SK-N-SH (cell line): ENCODE data around the gene BNIP1. TPM values are rescaled to one million over a fixed set of nuclear protein-coding genes. Genes with fewer than 3 reads are reported as not detected.

ENCODE experiments used
- CTCF ChIA-PET: fragments of 300-600, 350-600 bp; formaldehyde crosslinking; extraction: SDS; loops from one replicate; lab custom pipeline; 2021; lab: Yijun Ruan, JAX
- POLR2A ChIA-PET: fragments of 350-600 bp; sonication (Branson Sonifier 250); formaldehyde crosslinking; extraction: SDS; loops from one replicate; lab custom pipeline; 2020; ENCODE audit warnings: antibody characterized with exemption, inconsistent platforms; lab: Yijun Ruan, JAX
- DNase-seq: peaks from one replicate; pipeline ENCODE4 v3.0.0; 2012
- H2AFZ ChIP-seq: fragments of 200-600 bp; sonication (generic); 2 replicates; pipeline ENCODE4 v1.8.1; 2016; ENCODE audit warnings: antibody characterized with exemption, mild to moderate bottlenecking, low read depth
- H3F3A ChIP-seq: fragments of 200-600 bp; sonication (generic); replicated peaks from 2 replicates; pipeline ENCODE3; 2016; ENCODE audit warnings: antibody characterized with exemption, mild to moderate bottlenecking; ENCODE audit not compliant: insufficient read depth
- H3K27ac ChIP-seq, 2 experiments: fragments of 200-500 bp in 1 of 2; fragments of 200-600 bp in 1 of 2; sonication (Bioruptor generic) in 1 of 2; sonication (generic), shearing (Covaris generic) in 1 of 2; 2 replicates each; pipeline versions ENCODE4 v1.5.1 to v1.6.1; 2014 to 2016; ENCODE audit warnings: low read depth in 2 of 2, inconsistent platforms in 1 of 2, low read length in 1 of 2, mild to moderate bottlenecking in 1 of 2, mixed read lengths in 1 of 2
- H3K27me3 ChIP-seq: fragments of 200-600 bp; sonication (generic), shearing (Covaris generic); 2 replicates; pipeline ENCODE4 v1.6.1; 2016; ENCODE audit warnings: mixed run types; ENCODE audit not compliant: insufficient read depth
- H3K36me3 ChIP-seq, 2 experiments: fragments of 200-500 bp in 1 of 2; fragments of 200-600 bp in 1 of 2; sonication (Bioruptor generic) in 1 of 2; sonication (generic) in 1 of 2; replicated peaks in 1 of 2; 2 replicates each; pipeline versions ENCODE3 to v1.5.1; 2014 to 2016; ENCODE audit warnings: low read length in 1 of 2, mild to moderate bottlenecking in 1 of 2; ENCODE audit not compliant: insufficient read depth in 2 of 2, control insufficient read depth in 1 of 2
- H3K4me1 ChIP-seq, 2 experiments: fragments of 200-500 bp in 1 of 2; fragments of 200-600 bp in 1 of 2; sonication (Bioruptor generic) in 1 of 2; sonication (generic), shearing (Covaris generic) in 1 of 2; 2 replicates each; pipeline versions ENCODE4 v1.5.1 to v1.6.1; 2014 to 2016; ENCODE audit warnings: low read depth in 1 of 2, low read length in 1 of 2, mixed run types in 1 of 2; ENCODE audit not compliant: insufficient read depth in 2 of 2, control insufficient read depth in 1 of 2
- H3K4me2 ChIP-seq: fragments of 200-600 bp; sonication (generic), shearing (Covaris generic); 2 replicates; pipeline ENCODE4 v1.6.1; 2017; ENCODE audit warnings: mixed run types
- H3K4me3 ChIP-seq, 2 experiments: fragments of 200-500 bp in 1 of 2; fragments of 200-600 bp in 1 of 2; sonication (Bioruptor generic) in 1 of 2; sonication (generic), shearing (Covaris generic) in 1 of 2; 2 replicates each; pipeline versions ENCODE4 v1.5.1 to v1.8.1; 2014 to 2016; ENCODE audit warnings: low read depth in 2 of 2, inconsistent platforms in 1 of 2, low read length in 1 of 2, mild to moderate bottlenecking in 1 of 2, mixed read lengths in 1 of 2, moderate library complexity in 1 of 2
- H3K79me2 ChIP-seq: fragments of 200-600 bp; sonication (generic); 2 replicates; pipeline ENCODE4 v1.8.1; 2017; ENCODE audit warnings: mild to moderate bottlenecking; ENCODE audit not compliant: insufficient read depth
- H3K9ac ChIP-seq: fragments of 200-600 bp; sonication (generic); 2 replicates; pipeline ENCODE4 v1.6.1; 2017; ENCODE audit warnings: mixed run types
- H3K9me2 ChIP-seq: fragments of 200-600 bp; sonication (generic); 2 replicates; pipeline ENCODE4 v1.6.1; 2017; ENCODE audit warnings: mixed run types
- H3K9me3 ChIP-seq: fragments of 200-600 bp; sonication (generic); 2 replicates; pipeline ENCODE4 v1.6.1; 2017; ENCODE audit warnings: mixed run types, mild to moderate bottlenecking, moderate library complexity
- H4K20me1 ChIP-seq: fragments of 200-600 bp; sonication (generic); 2 replicates; pipeline ENCODE4 v1.6.1; 2017; ENCODE audit warnings: mild to moderate bottlenecking, mixed run types; ENCODE audit not compliant: insufficient read depth
- CHD2 ChIP-seq: fragments of 150-350 bp; IDR thresholded peaks from 2 replicates; pipeline ENCODE4 v1.6.1; 2018; ENCODE audit warnings: low read length; ENCODE audit not compliant: partially characterized antibody
- ELF1 ChIP-seq: IDR thresholded peaks from 2 replicates; pipeline ENCODE4 v1.4.0; 2012
- EP300 ChIP-seq, 2 experiments: IDR thresholded peaks; 2 replicates each; pipeline versions ENCODE4 v1.4.0 to v1.6.1; 2012; ENCODE audit warnings: borderline replicate concordance in 1 of 2, low read depth in 1 of 2, low read length in 1 of 2
- FOXM1 ChIP-seq: IDR thresholded peaks from 2 replicates; pipeline ENCODE4 v1.4.0; 2012; ENCODE audit warnings: low read depth, mild to moderate bottlenecking
- GABPA ChIP-seq: IDR thresholded peaks from 2 replicates; pipeline ENCODE4 v1.4.0; 2012; ENCODE audit warnings: low read depth, mild to moderate bottlenecking
- GATA2 ChIP-seq: sonication (generic); formaldehyde crosslinking; IDR thresholded peaks from 2 replicates; pipeline ENCODE4 v1.5.0; 2020; ENCODE audit warnings: mild to moderate bottlenecking, missing genetic modification reagents
- JUND ChIP-seq: IDR thresholded peaks from 2 replicates; pipeline ENCODE4 v1.4.0; 2012
- MEF2A ChIP-seq: IDR thresholded peaks from 2 replicates; pipeline ENCODE4 v1.4.0; 2012; ENCODE audit warnings: low read depth, borderline replicate concordance
- NFIC ChIP-seq: IDR thresholded peaks from 2 replicates; pipeline ENCODE4 v1.4.0; 2012; ENCODE audit warnings: borderline replicate concordance
- NRF1 ChIP-seq: IDR thresholded peaks from 2 replicates; pipeline ENCODE4 v1.6.1; 2012; ENCODE audit warnings: low read depth, mild to moderate bottlenecking, low read length
- POLR2AphosphoS5 ChIP-seq: IDR thresholded peaks from 2 replicates; pipeline ENCODE4 v1.6.1; 2012; ENCODE audit warnings: low read depth, low read length
- RAD21 ChIP-seq: IDR thresholded peaks from 2 replicates; pipeline ENCODE4 v1.6.1; 2012; ENCODE audit warnings: mild to moderate bottlenecking, low read length
- RXRA ChIP-seq: IDR thresholded peaks from 2 replicates; pipeline ENCODE4 v1.4.0; 2012; ENCODE audit warnings: low read depth, mild to moderate bottlenecking, borderline replicate concordance
- SIN3A ChIP-seq: IDR thresholded peaks from 2 replicates; pipeline ENCODE4 v1.6.1; 2012; ENCODE audit warnings: low read depth, mild to moderate bottlenecking, low read length, moderate library complexity, borderline replicate concordance
- TAF1 ChIP-seq: IDR thresholded peaks from 2 replicates; pipeline ENCODE4 v1.6.1; 2012; ENCODE audit warnings: low read depth, mild to moderate bottlenecking, low read length, moderate library complexity, borderline replicate concordance
- TEAD4 ChIP-seq: IDR thresholded peaks from 2 replicates; pipeline ENCODE4 v1.4.0; 2012; ENCODE audit warnings: mild to moderate bottlenecking, borderline replicate concordance; ENCODE audit not compliant: insufficient read depth
- YY1 ChIP-seq: IDR thresholded peaks from 2 replicates; pipeline ENCODE4 v1.4.0; 2012; ENCODE audit warnings: low read depth, mild to moderate bottlenecking
- WGBS: methylation state at CpG from one replicate; pipeline ENCODE4 v1.1.6; 2017; ENCODE audit warnings: low lambda C conversion rate; 5-methylcytosine and 5-hydroxymethylcytosine counted together
- polyA plus RNA-seq, 3 experiments: library from polyadenylated mRNA; depleted of rRNA; stranded (reverse); fragments of >200 nt; gene quantifications; 2 replicates each; pipeline ENCODE4 v1.2.3, GENCODE V29; 2012
- TF ChIP-seq, protein P1 (sequence below): IDR thresholded peaks from 2 replicates; pipeline ENCODE4; 2012
- TF ChIP-seq, protein P2 (sequence below): fragments of 150-350 bp; IDR thresholded peaks from 2 replicates; pipeline ENCODE4 v1.6.1; 2017; ENCODE audit warnings: antibody characterized with exemption, low read length, low read depth, borderline replicate concordance
- TF ChIP-seq, protein P3 (sequence below): IDR thresholded peaks from 2 replicates; pipeline ENCODE4 v1.6.1; 2012; ENCODE audit warnings: mild to moderate bottlenecking, low read depth, low read length, moderate library complexity

Gene BNIP1
- polyA plus RNA-seq, 1 of the 3 experiments (the other 2 are of a cell fraction) = 16.7 TPM

DNA sequence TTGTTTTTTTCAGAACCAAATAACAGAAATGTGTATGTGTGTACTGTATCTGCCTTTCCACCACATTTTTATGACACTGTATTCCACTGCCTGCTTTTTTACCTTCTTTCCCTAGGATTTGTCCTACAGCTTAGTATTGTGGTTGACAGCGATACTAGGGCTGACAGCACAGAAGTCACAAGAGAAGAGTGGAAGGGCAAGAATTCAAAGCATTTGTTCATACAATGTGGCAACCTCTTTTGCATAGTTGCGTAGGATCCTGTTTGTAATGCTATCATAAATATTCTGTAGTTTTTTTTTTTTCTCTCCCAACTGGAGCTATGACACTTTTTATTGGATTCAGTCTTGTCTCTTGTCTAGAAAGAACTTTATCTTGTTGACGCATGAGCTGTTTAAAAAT lies 5.6 kb upstream of the BNIP1 start:
- no peak overlapping the region for H3K4me3 ChIP-seq
- POLR2A ChIA-PET = no interaction called here
- no peak overlapping the region for H3K27ac ChIP-seq
- no peak overlapping the region for H3K9ac ChIP-seq
- H3K4me1 ChIP-seq = no peaks in the 10 kb centered on the region
- H3K79me2 ChIP-seq = no peaks in the 10 kb centered on the region
- TF ChIP-seq TEAD4 = no peak
- no peak for TF ChIP-seq FOXM1
- TF ChIP-seq EP300 (IDR thresholded peaks at IDR 0.05; ENCODE audit: borderline replicate concordance in 1 of 2, low read depth in 1 of 2, low read length in 1 of 2) = no peak
- TF ChIP-seq, protein P1, sequence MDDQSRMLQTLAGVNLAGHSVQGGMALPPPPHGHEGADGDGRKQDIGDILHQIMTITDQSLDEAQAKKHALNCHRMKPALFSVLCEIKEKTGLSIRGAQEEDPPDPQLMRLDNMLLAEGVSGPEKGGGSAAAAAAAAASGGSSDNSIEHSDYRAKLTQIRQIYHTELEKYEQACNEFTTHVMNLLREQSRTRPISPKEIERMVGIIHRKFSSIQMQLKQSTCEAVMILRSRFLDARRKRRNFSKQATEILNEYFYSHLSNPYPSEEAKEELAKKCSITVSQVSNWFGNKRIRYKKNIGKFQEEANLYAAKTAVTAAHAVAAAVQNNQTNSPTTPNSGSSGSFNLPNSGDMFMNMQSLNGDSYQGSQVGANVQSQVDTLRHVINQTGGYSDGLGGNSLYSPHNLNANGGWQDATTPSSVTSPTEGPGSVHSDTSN = no peak
- TF ChIP-seq, protein P2, sequence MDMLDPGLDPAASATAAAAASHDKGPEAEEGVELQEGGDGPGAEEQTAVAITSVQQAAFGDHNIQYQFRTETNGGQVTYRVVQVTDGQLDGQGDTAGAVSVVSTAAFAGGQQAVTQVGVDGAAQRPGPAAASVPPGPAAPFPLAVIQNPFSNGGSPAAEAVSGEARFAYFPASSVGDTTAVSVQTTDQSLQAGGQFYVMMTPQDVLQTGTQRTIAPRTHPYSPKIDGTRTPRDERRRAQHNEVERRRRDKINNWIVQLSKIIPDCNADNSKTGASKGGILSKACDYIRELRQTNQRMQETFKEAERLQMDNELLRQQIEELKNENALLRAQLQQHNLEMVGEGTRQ = no peak
- no peak for TF ChIP-seq RXRA
- TF ChIP-seq NFIC = no peak
- TF ChIP-seq POLR2AphosphoS5 = no peak
- no peak for TF ChIP-seq NRF1
- no peak for TF ChIP-seq TAF1
- no peak for TF ChIP-seq JUND
- no peak for TF ChIP-seq GABPA
- no peak for TF ChIP-seq ELF1
- TF ChIP-seq CHD2 = no peak
- no peak for TF ChIP-seq YY1
- TF ChIP-seq, protein P3, sequence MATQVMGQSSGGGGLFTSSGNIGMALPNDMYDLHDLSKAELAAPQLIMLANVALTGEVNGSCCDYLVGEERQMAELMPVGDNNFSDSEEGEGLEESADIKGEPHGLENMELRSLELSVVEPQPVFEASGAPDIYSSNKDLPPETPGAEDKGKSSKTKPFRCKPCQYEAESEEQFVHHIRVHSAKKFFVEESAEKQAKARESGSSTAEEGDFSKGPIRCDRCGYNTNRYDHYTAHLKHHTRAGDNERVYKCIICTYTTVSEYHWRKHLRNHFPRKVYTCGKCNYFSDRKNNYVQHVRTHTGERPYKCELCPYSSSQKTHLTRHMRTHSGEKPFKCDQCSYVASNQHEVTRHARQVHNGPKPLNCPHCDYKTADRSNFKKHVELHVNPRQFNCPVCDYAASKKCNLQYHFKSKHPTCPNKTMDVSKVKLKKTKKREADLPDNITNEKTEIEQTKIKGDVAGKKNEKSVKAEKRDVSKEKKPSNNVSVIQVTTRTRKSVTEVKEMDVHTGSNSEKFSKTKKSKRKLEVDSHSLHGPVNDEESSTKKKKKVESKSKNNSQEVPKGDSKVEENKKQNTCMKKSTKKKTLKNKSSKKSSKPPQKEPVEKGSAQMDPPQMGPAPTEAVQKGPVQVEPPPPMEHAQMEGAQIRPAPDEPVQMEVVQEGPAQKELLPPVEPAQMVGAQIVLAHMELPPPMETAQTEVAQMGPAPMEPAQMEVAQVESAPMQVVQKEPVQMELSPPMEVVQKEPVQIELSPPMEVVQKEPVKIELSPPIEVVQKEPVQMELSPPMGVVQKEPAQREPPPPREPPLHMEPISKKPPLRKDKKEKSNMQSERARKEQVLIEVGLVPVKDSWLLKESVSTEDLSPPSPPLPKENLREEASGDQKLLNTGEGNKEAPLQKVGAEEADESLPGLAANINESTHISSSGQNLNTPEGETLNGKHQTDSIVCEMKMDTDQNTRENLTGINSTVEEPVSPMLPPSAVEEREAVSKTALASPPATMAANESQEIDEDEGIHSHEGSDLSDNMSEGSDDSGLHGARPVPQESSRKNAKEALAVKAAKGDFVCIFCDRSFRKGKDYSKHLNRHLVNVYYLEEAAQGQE = no peak
- TF ChIP-seq RAD21 = no peak
- no peak for TF ChIP-seq GATA2 (CRISPR knock-in tag)
- no peak for TF ChIP-seq SIN3A
- no peak for TF ChIP-seq MEF2A
- H3F3A ChIP-seq = no peaks in the 10 kb centered on the region
- DNase-seq = no peak
- H3K9me3 ChIP-seq = no peaks in the 10 kb centered on the region
- peaks cover 0 to 17% of the 10 kb centered on the region in 2 experiments for H3K36me3 ChIP-seq
- no peak overlapping the region for H3K4me2 ChIP-seq
- H2AFZ ChIP-seq = no peak overlapping the region
- H3K27me3 ChIP-seq = no peaks in the 10 kb centered on the region
- no peaks in the 10 kb centered on the region for H3K9me2 ChIP-seq
- CTCF ChIA-PET = interaction anchor here (0.7 to 1.2 kb wide), 2 partner anchors 9 to 177 kb away, joined by 3 read pairs; no protein-coding TSS in a partner anchor
- 93% methylated on average over 3 of the region's 3 CpGs for WGBS
- H4K20me1 ChIP-seq = no peaks in the 10 kb centered on the region
